GM12892 (cell line): Measurements from ENCODE around the gene HSPB1.
"Not testable (repeated sequence)": the region's sequence is repeated elsewhere in the genome, so short reads cannot be mapped to it uniquely, and the experiment has no call there.

Experiments used
- DNase-seq: peaks from one replicate; pipeline ENCODE4 v3.0.0; 2011; ENCODE audit not compliant: insufficient read length
- FAIRE-seq: peaks from 2 replicates; lab custom pipeline; 2011; peaks lifted over from hg19 to GRCh38; lab: Jason Lieb, UNC
- POLR2A ChIP-seq: IDR thresholded peaks from 2 replicates; pipeline ENCODE4 v1.6.1; 2011; ENCODE audit warnings: low read depth, low read length, control low read depth
- POLR2AphosphoS5 ChIP-seq: IDR thresholded peaks from 2 replicates; pipeline ENCODE4 v1.6.1; 2011; ENCODE audit warnings: low read depth, low read length, control low read depth
- TAF1 ChIP-seq: IDR thresholded peaks from 2 replicates; pipeline ENCODE4 v1.6.1; 2011; ENCODE audit warnings: low read depth, mild to moderate bottlenecking, control low read depth, low read length, borderline replicate concordance

Gene HSPB1

DNA sequence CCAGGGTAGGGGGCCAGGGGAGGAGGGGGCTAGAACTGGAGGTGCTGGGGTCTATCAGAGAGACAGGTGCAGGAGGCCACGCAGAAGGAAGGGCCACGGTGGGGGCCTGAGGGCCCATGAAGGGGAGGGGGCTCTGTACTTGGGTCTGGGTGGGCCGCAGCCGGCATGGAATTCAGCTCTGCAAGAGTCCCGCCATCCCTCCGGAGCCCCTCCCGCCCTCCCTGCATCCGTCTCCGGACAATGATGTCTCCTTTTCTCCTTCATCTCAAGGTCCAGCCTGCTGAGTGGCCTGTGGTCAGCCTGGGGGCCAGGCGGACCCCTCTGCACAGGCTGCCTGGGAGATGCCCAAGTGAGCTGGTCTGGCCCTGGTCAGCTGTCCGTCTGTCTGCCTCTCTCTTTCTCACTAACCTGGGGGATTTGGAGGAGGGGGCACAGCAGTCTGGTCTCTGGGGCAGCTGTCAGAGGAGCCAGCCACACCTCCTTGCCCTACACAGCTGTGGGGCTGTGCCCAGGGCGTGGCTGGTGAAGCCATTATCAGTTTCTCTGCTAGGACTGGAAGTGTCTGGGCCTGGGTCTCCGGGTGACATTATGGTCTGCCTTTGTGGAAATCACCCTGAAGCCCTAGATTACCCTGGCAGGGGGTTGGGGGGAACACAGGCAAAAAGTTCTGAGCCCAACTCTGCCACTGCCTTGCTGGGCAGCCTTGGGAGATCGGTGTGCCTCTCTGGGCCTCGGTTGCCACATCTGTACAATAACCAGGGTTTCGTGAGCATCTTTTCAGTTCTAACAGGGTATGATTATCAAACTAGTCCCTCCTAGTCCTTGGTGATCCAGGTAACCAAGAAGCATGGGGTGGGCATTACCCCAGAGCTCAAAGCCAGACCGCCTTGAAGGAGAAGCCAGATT, 19.0 kb upstream of the HSPB1 start:
- no peak for TF ChIP-seq TAF1
- no peak for TF ChIP-seq POLR2AphosphoS5
- TF ChIP-seq POLR2A: no peak
- DNase-seq (no peak), FAIRE-seq (no peak)

DNA sequence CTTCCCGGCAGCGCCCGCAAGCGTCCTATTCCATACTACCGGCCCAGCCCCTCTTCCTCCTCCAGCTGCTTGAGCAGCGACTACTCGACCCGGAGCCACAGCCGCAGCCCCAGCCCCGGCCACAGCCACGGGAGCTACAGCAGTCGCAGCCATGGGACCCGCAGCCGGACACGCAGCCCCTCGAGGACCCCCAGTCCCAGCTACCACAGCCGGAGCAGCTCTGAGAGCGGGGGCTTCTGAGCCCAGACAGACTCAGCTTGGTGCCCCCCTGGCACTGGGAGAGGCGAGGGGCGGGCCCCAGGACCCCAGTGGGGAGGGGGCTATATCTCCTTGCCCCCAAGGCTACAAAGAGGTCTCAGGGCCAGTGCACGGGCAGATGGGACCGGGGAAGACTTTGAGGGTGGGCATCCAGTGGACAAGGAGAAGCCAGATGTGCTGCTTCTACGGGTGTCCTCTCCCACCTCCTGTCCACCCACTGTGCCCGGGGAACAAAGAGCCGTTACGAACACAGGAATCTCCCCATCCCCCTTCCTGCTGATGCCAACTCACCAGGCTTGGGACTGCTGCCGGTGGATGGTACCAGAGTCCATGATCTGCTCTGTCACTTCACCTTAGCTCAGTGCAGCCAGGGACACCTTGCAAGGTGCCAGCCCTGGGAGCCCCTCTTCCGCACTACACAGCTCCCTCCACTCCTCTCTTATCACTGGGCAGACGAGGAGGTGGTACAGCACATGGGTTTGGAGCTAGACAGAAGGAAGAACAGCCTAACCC, 16.7 kb upstream of the HSPB1 start:
- no peak for FAIRE-seq
- no peak for DNase-seq
- TF ChIP-seq POLR2A: no peak
- no peak for TF ChIP-seq TAF1

GRCh38 chr7:76286842-76287403, 15.6 kb upstream of the HSPB1 start:
- no peak for FAIRE-seq
- TF ChIP-seq TAF1 (no peak), POLR2A (no peak), POLR2AphosphoS5 (no peak)
- DNase-seq: no peak

DNA sequence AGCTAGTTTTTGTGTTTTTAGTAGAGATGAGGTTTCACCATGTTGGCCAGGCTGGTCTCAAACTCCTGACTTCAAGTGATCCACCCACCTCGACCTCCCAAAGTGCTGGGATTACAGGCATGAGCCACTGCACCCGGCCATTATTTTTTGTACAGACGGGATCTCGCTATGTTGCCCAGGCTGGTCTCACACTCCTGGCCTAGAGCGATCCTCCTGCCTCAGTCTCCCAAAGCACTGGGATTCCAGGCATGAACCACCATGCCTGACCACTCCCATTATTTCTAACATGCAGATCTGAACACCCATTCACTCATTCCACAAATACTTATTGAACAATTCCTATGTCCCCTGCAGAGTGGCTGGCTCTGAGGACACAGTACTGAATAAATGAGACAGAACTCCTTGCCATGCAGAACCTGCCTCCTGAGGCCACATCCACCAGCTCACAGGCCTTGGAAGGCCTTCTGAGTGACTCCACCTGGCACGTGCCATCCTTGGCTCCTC, 11.6 kb upstream of the HSPB1 start:
- DNase-seq, FAIRE-seq: not testable (repeated sequence)

GRCh38 chr7:76291351-76292212, 10.9 kb upstream of the HSPB1 start:
- peak; percentile 70 for FAIRE-seq
- peak; percentile 88 for DNase-seq
- TF ChIP-seq POLR2A (no peak), TAF1 (no peak)

GRCh38 chr7:76292213-76292573, 10.3 kb upstream of the HSPB1 start:
- no peak for FAIRE-seq
- no peak for DNase-seq
- TF ChIP-seq POLR2AphosphoS5 (no peak), TAF1 (no peak)

- FAIRE-seq, DNase-seq: not testable (repeated sequence)
These were observed 9.6 kb upstream of the HSPB1 start for GRCh38 chr7:76292911-76293310.

DNA sequence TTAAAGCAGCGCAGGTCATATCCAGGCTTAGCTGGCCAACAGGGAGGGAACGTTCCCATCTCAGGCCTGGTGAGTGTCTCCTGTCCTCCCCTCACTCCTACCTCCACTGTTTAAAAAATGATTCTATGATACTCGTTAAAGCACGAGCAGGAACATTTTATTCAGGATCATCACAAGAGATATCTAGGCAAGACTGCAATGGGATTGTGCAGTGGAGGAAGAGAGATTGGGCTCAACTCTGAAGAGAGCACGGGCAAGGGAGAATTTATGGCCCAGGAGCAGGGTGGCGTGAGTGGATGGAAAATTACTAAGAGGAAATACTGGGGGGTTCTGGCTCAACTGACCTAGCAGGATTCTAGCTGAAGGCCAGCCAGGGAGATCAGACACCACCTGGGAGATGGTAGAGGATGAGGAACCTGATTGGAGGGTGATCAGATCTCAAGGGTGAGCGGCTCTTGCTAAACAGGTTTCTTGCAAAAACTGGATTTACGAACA, 9.0 kb upstream of the HSPB1 start:
- DNase-seq (no peak), FAIRE-seq (no peak)
- TF ChIP-seq POLR2A: no peak
- TF ChIP-seq POLR2AphosphoS5: no peak
- TF ChIP-seq TAF1: no peak

DNA sequence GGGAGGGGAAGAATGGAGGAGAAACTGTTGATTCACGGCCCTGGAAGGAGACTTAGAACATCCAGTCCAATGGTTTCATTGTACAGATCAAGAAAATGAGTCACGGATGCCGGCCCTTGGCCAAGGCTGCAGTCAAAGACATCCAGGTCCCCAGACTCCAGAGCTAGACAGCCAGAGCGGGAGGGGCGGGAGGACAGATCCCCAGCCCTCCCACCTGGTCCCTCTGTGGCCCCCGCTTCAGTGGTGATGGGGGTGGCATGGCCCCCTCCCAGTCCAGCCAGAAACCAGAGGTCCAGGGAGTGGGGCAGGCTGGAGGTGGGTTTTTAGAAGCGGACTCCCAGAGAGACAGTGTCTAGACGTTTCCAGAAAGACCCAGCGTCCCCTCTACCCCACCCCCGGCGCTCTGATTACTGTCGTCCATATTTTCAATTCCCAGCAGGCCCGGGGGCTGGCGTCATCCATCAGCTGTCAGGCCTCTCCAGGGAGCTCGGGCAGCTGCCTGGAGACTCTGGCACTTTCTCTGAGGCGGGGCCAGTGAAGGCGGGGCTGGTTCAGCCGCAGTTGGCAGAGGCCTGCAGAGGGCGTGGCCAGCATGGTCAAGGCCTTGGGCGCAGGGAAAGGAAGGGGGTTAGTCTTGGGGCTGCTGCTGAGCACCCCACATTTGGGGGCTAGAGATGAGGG, 8.0 kb upstream of the HSPB1 start:
- peak; percentile 26; the same call in 1 of the 2 replicates for TF ChIP-seq TAF1
- no peak for TF ChIP-seq POLR2AphosphoS5
- DNase-seq (no peak), FAIRE-seq (no peak)

- FAIRE-seq (no peak), DNase-seq (no peak)
- TF ChIP-seq POLR2A (no peak), TAF1 (no peak)
These were observed 5.4 kb upstream of the HSPB1 start for GRCh38 chr7:76296743-76297740.
